NCI-H748 (cell line): ENCODE data around the gene SLX4IP.
A peak's percentile ranks its signal among the peaks of the same experiment; 100 is the strongest.

Experiments used
- DNase-seq: peaks from one replicate; lab custom pipeline; 2025; ENCODE audit not compliant: unreplicated experiment; lab: John Stamatoyannopoulos, UW

The SLX4IP gene

GRCh38 chr20:10644458-10645204, 209.5 kb downstream of the SLX4IP start:
- no peak for DNase-seq

GRCh38 chr20:10645205-10645570, 210.1 kb downstream of the SLX4IP start:
- no peak for DNase-seq

- no peak for DNase-seq
Observed at GRCh38 chr20:10646006-10646405, 210.9 kb downstream of the SLX4IP start.

- no peak for DNase-seq
Observed at GRCh38 chr20:10646886-10647420, 211.8 kb downstream of the SLX4IP start.

DNA sequence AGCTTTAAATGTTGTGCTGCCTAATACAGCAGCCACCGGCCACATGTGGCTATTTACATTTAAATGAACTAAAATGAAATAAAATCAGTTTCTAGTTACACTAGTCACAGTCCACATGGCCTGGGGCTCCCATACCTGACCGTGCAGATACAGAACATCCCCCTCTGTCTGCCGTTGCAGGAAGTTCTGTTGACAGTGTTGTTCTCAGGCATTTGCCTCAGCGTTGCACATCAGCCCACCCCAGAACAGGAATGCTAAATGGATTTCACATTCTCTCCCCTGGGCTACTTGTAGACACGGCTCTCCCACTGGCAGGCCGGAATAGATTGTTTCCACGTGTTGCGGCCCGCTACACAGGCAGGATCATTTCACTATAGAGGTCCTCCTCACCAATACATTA, 212.4 kb downstream of the SLX4IP start:
- no peak for DNase-seq

- no peak for DNase-seq
Observed at GRCh38 chr20:10647909-10648308, 212.8 kb downstream of the SLX4IP start.

DNA sequence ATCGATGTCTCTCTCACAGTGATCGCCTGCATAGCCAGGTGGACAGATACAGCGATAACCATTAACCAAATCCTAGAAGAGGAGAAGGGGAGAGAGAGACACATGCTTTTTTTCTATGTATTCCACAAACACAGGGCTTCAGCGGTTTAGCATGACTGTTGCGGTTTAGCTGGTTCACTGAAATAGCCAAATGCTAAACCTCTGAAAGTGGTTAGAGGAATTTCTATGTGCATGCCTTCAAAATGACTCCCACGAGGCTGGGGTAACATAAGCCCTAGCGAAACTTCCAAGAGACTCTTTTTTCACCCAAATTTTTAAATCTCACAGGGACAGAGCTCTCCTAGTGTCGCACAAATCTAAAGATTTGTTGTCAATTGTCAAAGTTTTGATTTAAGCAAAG, 213.5 kb downstream of the SLX4IP start:
- DNase-seq: no peak

DNA sequence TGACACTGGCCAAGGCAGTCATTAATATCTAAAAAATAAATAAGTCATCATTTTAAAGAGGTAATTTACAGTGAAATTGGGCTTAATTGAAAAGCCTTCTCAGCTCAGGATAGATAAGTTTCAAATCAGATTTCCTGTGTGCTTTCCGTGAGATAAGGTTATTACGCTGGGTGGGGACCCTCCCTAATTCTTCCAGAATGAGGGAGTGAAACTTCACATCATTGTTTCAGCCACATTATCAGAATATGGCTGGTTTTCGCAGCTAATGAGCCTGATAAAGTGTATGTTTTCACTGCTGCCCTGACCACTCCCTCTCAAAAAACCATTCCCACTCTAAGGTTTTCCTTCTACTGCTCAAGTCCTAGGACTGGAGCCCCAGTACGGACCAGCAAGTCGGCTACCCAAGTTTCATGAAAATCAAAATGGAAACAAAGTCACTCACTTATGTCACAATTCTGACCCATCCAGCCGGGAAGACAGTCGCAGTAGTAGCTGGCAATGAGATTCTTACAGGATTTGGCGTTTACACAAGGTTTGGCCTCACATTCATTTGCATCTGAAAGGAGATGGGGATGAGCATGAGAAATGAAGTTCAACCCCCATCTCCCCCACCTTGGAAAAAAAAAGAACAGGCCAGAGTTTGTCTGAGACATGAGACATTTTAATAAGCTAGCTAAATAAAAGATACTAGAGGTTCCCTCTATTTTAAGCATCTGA, 214.1 kb downstream of the SLX4IP start:
- no peak for DNase-seq

DNA sequence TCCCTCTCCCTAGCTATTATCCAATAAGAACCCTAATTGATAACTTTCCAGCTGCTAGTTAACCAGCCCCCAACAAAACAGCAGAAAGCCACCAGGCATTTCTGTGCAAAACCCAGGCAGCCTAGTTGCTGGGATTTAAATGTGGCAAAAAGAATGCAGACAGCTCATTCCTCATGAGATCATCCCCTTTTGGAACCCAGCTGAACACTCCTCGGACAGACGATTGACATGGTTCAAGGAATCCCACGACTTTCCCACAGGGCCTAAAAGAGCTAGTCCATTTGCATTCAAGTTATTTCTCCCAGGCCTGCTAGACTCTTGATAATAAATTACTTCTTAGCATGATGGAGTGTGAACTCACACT, 214.7 kb downstream of the SLX4IP start:
- DNase-seq: no peak

- no peak for DNase-seq
Observed at GRCh38 chr20:10651227-10651990, 216.3 kb downstream of the SLX4IP start.

GRCh38 chr20:10652185-10652584, 217.1 kb downstream of the SLX4IP start:
- DNase-seq: no peak

- DNase-seq: peak; percentile 67
Observed at GRCh38 chr20:10652660-10653261, 217.7 kb downstream of the SLX4IP start.

- no peak for DNase-seq
Observed at GRCh38 chr20:10653599-10654249, 218.6 kb downstream of the SLX4IP start.

- DNase-seq: no peak
Observed at GRCh38 chr20:10654250-10654610, 219.1 kb downstream of the SLX4IP start.

GRCh38 chr20:10654630-10655029, 219.5 kb downstream of the SLX4IP start:
- peak; percentile 85 for DNase-seq

- no peak for DNase-seq
Observed at GRCh38 chr20:10655720-10656669, 220.9 kb downstream of the SLX4IP start.

GRCh38 chr20:10657453-10657852, 222.3 kb downstream of the SLX4IP start:
- DNase-seq: no peak

GRCh38 chr20:10658051-10658823, 223.1 kb downstream of the SLX4IP start:
- no peak for DNase-seq
